Lung (tissue), 12 donors: Measurements from ENCODE around the gene SPAG9. TPM values are rescaled to one million over a fixed set of nuclear protein-coding genes. Genes with fewer than 3 reads are reported as not detected.
A peak's percentile ranks its signal among the peaks of the same experiment; 100 is the strongest.

Source experiments
- ATAC-seq: fragments of 200-7000 bp; cut with Tn5 transposase; one replicate; pipeline ENCODE4 v1.9.1; 2020; ENCODE audit warnings: moderate number of reproducible peaks; ENCODE audit not compliant: insufficient read depth, low FRiP score
- DNase-seq, 3 donors: peaks; one replicate each; pipeline ENCODE4 v3.0.0-alpha.2; 2013 to 2017
- H3K27ac ChIP-seq, 2 donors: one replicate each; pipeline ENCODE4 v1.5.1; 2013; ENCODE audit warnings: mild to moderate bottlenecking in 2 of 2, moderate library complexity in 2 of 2, control low read depth in 1 of 2, inconsistent platforms in 1 of 2, low read depth in 1 of 2, low read length in 1 of 2
- H3K27me3 ChIP-seq, 3 donors: one replicate each; pipeline ENCODE4 v1.5.1; 2013; ENCODE audit warnings: low read length in 2 of 3; ENCODE audit not compliant: control insufficient read depth in 3 of 3, insufficient read depth in 3 of 3
- H3K36me3 ChIP-seq, 4 donors: one replicate each; pipeline ENCODE4 v1.5.1; 2013; ENCODE audit warnings: low read length in 4 of 4, mild to moderate bottlenecking in 1 of 4, moderate library complexity in 1 of 4; ENCODE audit not compliant: control insufficient read depth in 4 of 4, insufficient read depth in 4 of 4
- H3K4me1 ChIP-seq, 5 donors: one replicate each; pipeline ENCODE4 v1.5.1; 2013; ENCODE audit warnings: low read length in 5 of 5, mild to moderate bottlenecking in 2 of 5, moderate library complexity in 1 of 5; ENCODE audit not compliant: control insufficient read depth in 5 of 5, insufficient read depth in 5 of 5
- H3K4me3 ChIP-seq: one replicate; pipeline ENCODE4 v1.5.1; 2013; ENCODE audit warnings: mild to moderate bottlenecking, control low read depth, moderate library complexity
- H3K9ac ChIP-seq, 2 donors: one replicate each; pipeline ENCODE4 v1.5.1; 2013; ENCODE audit warnings: low read length in 2 of 2, control low read depth in 1 of 2; ENCODE audit not compliant: insufficient read depth in 1 of 2
- H3K9me3 ChIP-seq, 4 donors: one replicate each; pipeline ENCODE4 v1.5.1; 2013; ENCODE audit warnings: low read length in 3 of 4, mild to moderate bottlenecking in 1 of 4, moderate library complexity in 1 of 4; ENCODE audit not compliant: control insufficient read depth in 4 of 4, insufficient read depth in 3 of 4
- CTCF ChIP-seq: IDR thresholded peaks from 2 replicates; pipeline ENCODE4 v1.5.1; 2012; ENCODE audit warnings: mild to moderate bottlenecking; ENCODE audit errors: control extremely low read depth, extremely low read depth
- WGBS, 2 donors: extraction: QIAGEN DNeasy Blood & Tissue Kit; methylation state at CpG; one replicate each; pipeline ENCODE4 v1.1.7; 2013; 5-methylcytosine and 5-hydroxymethylcytosine counted together
- polyA plus RNA-seq, 2 donors: library from polyadenylated mRNA; stranded (reverse); fragments of 200-250 nt; gene quantifications; one replicate each; pipeline ENCODE4 v1.2.1, GENCODE V29; 2013
- total RNA-seq, 2 donors: library from RNA; depleted of rRNA in 1 of 2; stranded (reverse); fragments of >200 nt in 1 of 2; gene quantifications; one replicate each; pipeline ENCODE4 v1.2.1, GENCODE V29; 2014 to 2021
- donor health status: control.
- donor health status: control.
- donor health status: Bipolar disorder and iron deficiency.
- donor health status: healthy.
- donor health status: DM: yes; HTN: yes; CAD: no.

Gene SPAG9
- total and polyA plus RNA-seq, 4 donors: 37.2 to 174 (median 75.2) TPM

GRCh38 chr17:50953831-50954601 is 166.7 kb downstream of the SPAG9 start:
- H3K36me3 ChIP-seq: no peaks in the 10 kb centered on the region
- no peak for TF ChIP-seq CTCF
- H3K4me3 ChIP-seq: no peak overlapping the region
- H3K9me3 ChIP-seq: no peaks in the 10 kb centered on the region
- H3K9ac ChIP-seq: no peak overlapping the region
- peaks cover 0 to 25% (median 3%) of the 10 kb centered on the region in 5 donors for H3K4me1 ChIP-seq
- no peak overlapping the region for H3K27ac ChIP-seq
- no peaks in the 10 kb centered on the region for H3K27me3 ChIP-seq
- ATAC-seq (no peak), DNase-seq (peak; percentile 52 to 68 (median 57))
- 50 to 60% methylated on average over 17 of the region's 17 CpGs for WGBS, 2 donors

- no peak overlapping the region for H3K9ac ChIP-seq
Measured at GRCh38 chr17:50953518-50953830, 167.2 kb downstream of the SPAG9 start.

GRCh38 chr17:50952889-50953288 is 167.8 kb downstream of the SPAG9 start:
- Histone ChIP-seq H3K27ac (no peak overlapping the region), H3K4me1 (peaks cover 0 to 29% (median 12%) of the 10 kb centered on the region in 5 donors), H3K9me3 (no peaks in the 10 kb centered on the region), H3K9ac (no peak overlapping the region), H3K27me3 (no peaks in the 10 kb centered on the region), H3K36me3 (no peaks in the 10 kb centered on the region), H3K4me3 (no peak overlapping the region)
- no peak for TF ChIP-seq CTCF
- no peak for DNase-seq
- 71 to 96% methylated on average over 6 of the region's 6 CpGs for WGBS, 2 donors
- no peak for ATAC-seq

More at GRCh38 chr17:50953518-50953830, 167.2 kb downstream of the SPAG9 start:
- Histone ChIP-seq H3K27me3 (no peaks in the 10 kb centered on the region), H3K36me3 (no peaks in the 10 kb centered on the region), H3K4me1 (peaks cover 0 to 25% (median 6%) of the 10 kb centered on the region in 5 donors), H3K27ac (no peak overlapping the region), H3K9me3 (no peaks in the 10 kb centered on the region), H3K4me3 (no peak overlapping the region)
- ATAC-seq (no peak), DNase-seq (no peak)
- TF ChIP-seq CTCF: no peak
- 77 to 85% methylated on average over 5 of the region's 5 CpGs for WGBS, 2 donors

GRCh38 chr17:50952013-50952412 is 168.7 kb downstream of the SPAG9 start:
- 31 to 43% methylated on average over 5 of the region's 5 CpGs for WGBS, 2 donors
- no peak for DNase-seq
- H3K4me3 ChIP-seq: no peak overlapping the region
- no peaks in the 10 kb centered on the region for H3K9me3 ChIP-seq
- no peaks in the 10 kb centered on the region for H3K36me3 ChIP-seq
- TF ChIP-seq CTCF: no peak
- no peak overlapping the region for H3K9ac ChIP-seq
- no peak overlapping the region for H3K27ac ChIP-seq
- H3K27me3 ChIP-seq: no peaks in the 10 kb centered on the region
- H3K4me1 ChIP-seq: peaks cover 0 to 30% (median 12%) of the 10 kb centered on the region in 5 donors
- ATAC-seq: no peak
